Central memory CD8-positive, alpha-beta T cell (primary cell): Measurements from ENCODE around the gene EPPIN.
"Not testable (repeated sequence)": the region's sequence is repeated elsewhere in the genome, so short reads cannot be mapped to it uniquely, and the experiment has no call there.

ENCODE experiments used
- ATAC-seq: fragments of 150-1000 bp; cut with Tn5 transposase; replicated peaks from 2 replicates; pipeline ENCODE4 v1.10.0; 2022; ENCODE audit warnings: mild to moderate bottlenecking, moderate FRiP score, moderate number of reproducible peaks; ENCODE audit not compliant: poor library complexity, severe bottlenecking; ENCODE audit errors: extremely low read depth
- DNase-seq, 2 donors: peaks; one replicate each; pipeline ENCODE4 v3.0.0; 2021; ENCODE audit warnings: low spot score in 2 of 2
- H3K27ac Mint-ChIP-seq: one replicate; pipeline ENCODE4 v1.8.0; 2022; ENCODE audit warnings: low read depth, mild to moderate bottlenecking, moderate library complexity, mixed read lengths
- H3K27me3 Mint-ChIP-seq: one replicate; pipeline ENCODE4 v1.8.0; 2022; ENCODE audit warnings: mixed read lengths
- H3K36me3 Mint-ChIP-seq: one replicate; pipeline ENCODE4 v1.8.0; 2022; ENCODE audit warnings: mild to moderate bottlenecking, moderate library complexity, mixed read lengths; ENCODE audit not compliant: insufficient read depth
- H3K4me1 Mint-ChIP-seq: one replicate; pipeline ENCODE4 v1.8.0; 2022; ENCODE audit warnings: mixed read lengths
- H3K4me3 Mint-ChIP-seq: one replicate; pipeline ENCODE4 v1.8.0; 2022; ENCODE audit warnings: mild to moderate bottlenecking, moderate library complexity, mixed read lengths
- H3K9me3 Mint-ChIP-seq: one replicate; pipeline ENCODE4 v1.8.0; 2022; ENCODE audit warnings: mixed read lengths

EPPIN gene

DNA sequence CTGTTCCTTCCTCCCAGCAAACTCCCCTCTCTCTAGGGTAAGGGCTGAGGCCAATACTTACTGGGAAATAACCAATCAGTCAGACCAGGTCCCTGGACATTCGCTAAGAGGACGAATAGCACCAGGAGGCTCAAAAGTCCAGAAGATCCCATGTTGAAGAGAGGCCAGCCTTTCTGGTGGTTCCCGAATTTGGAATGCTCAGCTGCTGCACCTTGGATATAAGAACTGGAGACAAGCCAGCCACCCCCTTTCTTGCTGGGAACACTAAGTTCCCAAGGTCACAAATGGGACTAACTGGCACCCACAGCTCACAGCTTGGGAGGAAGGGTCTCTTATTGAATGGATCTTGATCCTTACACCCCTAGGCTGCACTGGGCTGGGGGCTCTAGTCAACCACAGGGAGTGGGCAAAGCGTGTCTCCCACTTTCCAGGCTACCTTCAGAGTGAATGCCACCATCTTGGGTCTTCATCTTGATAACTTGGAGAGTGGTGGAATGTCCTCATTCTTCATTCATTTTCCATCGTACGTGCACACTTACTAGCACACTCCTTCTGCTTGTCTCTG lies at the start of gene EPPIN:
EPPIN (minus strand) TSS at position 196 of the 565 bp plus-strand sequence; CDS start at position 152, 44 bp downstream.
- Mint-ChIP-seq H3K27ac (no peak within 1 kb of the TSS), H3K9me3 (no peaks in the 10 kb centered on the region), H3K4me1 (no peaks in the 10 kb centered on the region), H3K27me3 (peaks cover 54% of the 10 kb centered on the region), H3K36me3 (no peaks in the 10 kb centered on the region), H3K4me3 (no peak within 1 kb of the TSS)
- DNase-seq (no peak), ATAC-seq (no peak)

DNA sequence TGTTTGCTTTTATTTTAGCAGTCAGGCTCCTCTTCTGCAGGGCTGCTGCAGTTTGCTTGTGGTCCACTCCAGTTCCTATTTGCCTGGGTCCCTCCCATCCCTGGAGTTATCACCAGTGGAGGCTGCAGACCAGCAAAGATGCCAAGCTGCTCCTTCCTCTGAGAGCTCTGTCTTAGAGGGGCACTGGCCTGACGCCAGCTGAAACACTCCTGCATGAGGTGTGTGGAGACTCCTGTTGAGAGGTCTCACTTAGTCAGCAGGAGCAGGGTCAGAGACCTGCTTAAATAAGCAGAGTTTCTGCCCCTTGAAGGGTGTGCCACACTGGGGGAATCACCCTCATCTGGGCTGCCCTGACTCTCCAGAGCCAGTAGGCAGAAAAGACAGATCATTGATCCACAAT lies 48.0 kb upstream of the EPPIN start:
- H3K36me3 Mint-ChIP-seq: no peaks in the 10 kb centered on the region
- ATAC-seq (no peak), DNase-seq (no peak)
- peaks cover 62% of the 10 kb centered on the region for H3K27me3 Mint-ChIP-seq
- no peak overlapping the region for H3K27ac Mint-ChIP-seq
- H3K9me3 Mint-ChIP-seq: no peaks in the 10 kb centered on the region
- no peaks in the 10 kb centered on the region for H3K4me1 Mint-ChIP-seq
- H3K4me3 Mint-ChIP-seq: no peak overlapping the region

DNA sequence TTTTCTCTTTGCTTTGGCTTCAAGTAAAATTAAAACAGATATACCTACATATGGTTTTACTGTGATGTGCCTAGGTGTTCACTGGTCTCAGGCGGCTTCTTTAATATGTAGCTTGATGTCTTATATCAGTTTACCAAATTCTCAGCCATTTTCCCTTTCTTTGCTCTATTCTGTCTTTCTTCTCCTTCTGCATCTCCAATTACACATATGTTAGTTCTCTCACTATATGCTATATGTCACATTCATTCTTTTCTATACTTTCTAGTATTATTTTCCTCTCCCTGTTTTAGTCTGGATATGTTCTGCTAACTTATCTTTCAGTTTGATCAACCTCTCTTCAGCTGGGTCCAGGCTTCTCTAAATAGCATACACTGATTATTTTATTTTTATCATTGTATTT lies 46.3 kb upstream of the EPPIN start:
- no peaks in the 10 kb centered on the region for H3K9me3 Mint-ChIP-seq
- ATAC-seq (no peak), DNase-seq (no peak)
- H3K4me3 Mint-ChIP-seq: no peak overlapping the region
- H3K36me3 Mint-ChIP-seq: no peaks in the 10 kb centered on the region
- peaks cover 53% of the 10 kb centered on the region for H3K27me3 Mint-ChIP-seq
- no peak overlapping the region for H3K27ac Mint-ChIP-seq
- H3K4me1 Mint-ChIP-seq: no peaks in the 10 kb centered on the region

DNA sequence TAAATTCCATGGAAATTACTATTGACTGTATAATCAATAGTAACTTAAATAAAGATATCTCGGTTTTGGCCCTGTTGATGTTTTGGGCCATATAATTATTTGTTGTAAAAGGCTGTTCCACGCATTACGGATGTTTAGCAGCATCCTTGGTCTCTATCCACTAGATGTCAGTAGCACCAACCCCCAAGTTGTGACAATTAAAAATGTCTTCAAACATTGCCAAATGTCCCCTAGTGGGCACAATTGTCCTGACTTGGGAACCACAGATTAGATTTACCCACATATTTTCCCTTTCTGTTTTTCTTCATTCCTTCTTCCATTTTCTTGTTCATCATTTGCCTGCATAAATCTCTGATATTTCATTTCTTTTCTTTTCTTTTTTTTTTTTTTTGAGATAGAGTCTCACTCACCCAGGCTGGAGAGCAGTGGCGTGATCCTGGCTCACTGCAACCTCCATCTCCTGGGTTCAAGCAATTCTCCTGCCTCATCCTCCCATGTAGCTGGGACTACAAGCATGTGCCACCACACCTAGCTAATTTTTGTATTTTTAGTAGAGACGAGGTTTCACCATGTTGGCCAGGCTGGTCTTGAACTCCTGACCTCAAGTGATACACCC lies 45.5 kb upstream of the EPPIN start:
- H3K27ac Mint-ChIP-seq: no peak overlapping the region
- DNase-seq: no peak
- peaks cover 45% of the 10 kb centered on the region for H3K27me3 Mint-ChIP-seq
- no peaks in the 10 kb centered on the region for H3K9me3 Mint-ChIP-seq
- no peak overlapping the region for H3K4me3 Mint-ChIP-seq
- no peaks in the 10 kb centered on the region for H3K4me1 Mint-ChIP-seq
- no peaks in the 10 kb centered on the region for H3K36me3 Mint-ChIP-seq
- ATAC-seq: no peak

DNA sequence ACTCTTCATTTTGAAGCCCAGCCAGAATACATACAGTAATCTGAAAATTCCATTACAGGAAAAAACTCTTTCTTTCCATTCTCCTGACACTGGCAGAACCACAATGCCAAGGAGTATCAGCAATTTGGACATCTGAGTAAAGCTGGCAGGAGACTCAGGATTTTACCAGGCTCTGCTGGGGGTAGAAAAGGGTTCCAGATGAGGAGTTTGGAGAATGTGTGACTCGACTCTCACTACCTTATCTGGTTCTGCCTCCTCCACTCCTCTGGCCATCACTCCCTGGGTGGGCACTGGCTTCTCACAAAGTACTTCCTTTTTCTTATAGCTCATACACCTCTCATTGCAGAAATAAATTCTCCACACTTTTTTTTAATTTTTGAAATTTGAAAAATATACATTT lies 42.5 kb upstream of the EPPIN start:
- DNase-seq: no peak
- no peak for ATAC-seq
- Mint-ChIP-seq H3K4me3 (no peak overlapping the region), H3K27me3 (peaks cover 33% of the 10 kb centered on the region), H3K4me1 (no peaks in the 10 kb centered on the region), H3K27ac (no peak overlapping the region), H3K9me3 (no peaks in the 10 kb centered on the region), H3K36me3 (no peaks in the 10 kb centered on the region)

DNA sequence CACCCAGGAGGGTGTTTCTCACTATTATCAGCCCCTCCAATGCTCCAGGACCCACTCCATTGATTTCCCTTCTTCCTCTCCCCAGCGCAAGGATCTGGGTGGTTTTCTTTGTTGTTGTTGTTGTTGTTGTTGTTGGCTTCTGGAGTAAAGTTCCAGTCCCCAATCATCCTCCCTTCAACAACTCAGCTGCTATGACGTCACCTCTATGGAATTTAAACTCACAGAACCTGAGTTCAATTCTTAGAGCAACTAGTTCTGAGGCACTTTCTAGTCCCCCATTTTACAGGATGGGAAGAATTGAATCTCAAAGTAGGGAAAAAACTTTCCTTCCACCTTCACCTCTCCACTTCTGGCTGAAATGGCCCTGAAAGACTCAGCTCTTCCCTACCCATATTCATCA lies 41.6 kb upstream of the EPPIN start:
- H3K36me3 Mint-ChIP-seq: no peaks in the 10 kb centered on the region
- ATAC-seq (no peak), DNase-seq (no peak)
- peaks cover 23% of the 10 kb centered on the region for H3K27me3 Mint-ChIP-seq
- no peaks in the 10 kb centered on the region for H3K9me3 Mint-ChIP-seq
- H3K27ac Mint-ChIP-seq: no peak overlapping the region
- H3K4me3 Mint-ChIP-seq: no peak overlapping the region
- H3K4me1 Mint-ChIP-seq: no peaks in the 10 kb centered on the region

DNA sequence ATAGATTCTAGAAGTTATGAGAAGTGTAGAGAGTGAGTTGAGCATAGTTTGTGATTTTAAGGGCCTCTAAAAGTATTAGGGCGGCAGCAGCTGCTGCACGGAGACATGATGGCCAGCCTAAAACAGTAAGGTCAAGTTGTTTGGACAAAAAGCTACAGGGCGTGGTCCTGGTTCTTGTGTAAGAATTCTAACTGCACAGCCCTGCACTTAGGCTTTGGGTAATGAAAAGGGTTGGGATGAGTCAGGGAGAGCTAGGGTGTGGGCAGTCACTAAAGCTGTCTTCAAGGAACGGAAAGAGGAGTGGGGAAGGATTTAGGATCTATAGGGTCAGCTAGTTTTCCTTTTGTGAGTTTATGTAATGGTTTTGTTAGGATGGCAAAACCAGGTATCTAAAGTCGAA lies 38.8 kb upstream of the EPPIN start:
- not testable (repeated sequence) for H3K4me1 Mint-ChIP-seq, H3K27ac Mint-ChIP-seq, H3K9me3 Mint-ChIP-seq, H3K36me3 Mint-ChIP-seq, H3K27me3 Mint-ChIP-seq, ATAC-seq, H3K4me3 Mint-ChIP-seq, DNase-seq

DNA sequence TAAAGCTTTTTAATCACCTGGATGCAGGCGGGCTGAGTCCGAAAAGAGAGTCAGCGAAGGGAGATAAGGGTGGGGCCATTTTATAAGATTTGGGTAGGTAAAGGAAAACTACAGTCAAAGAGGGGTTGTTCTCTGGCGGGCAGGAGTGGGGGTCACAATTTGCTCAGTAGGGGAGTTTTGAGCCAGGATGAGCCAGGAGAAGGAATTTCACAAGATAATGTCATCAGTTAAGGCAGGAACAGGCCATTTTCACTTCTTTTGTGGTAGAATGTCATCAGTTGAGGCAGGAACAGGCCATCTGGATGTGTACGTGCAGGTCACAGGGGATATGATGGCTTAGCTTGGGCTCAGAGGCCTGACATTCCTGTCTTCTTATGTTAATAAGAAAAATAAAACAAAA lies 37.1 kb upstream of the EPPIN start:
- H3K36me3 Mint-ChIP-seq, H3K27ac Mint-ChIP-seq, DNase-seq, ATAC-seq, H3K9me3 Mint-ChIP-seq, H3K4me3 Mint-ChIP-seq, H3K4me1 Mint-ChIP-seq: not testable (repeated sequence)
- peaks cover 27% of the 10 kb centered on the region for H3K27me3 Mint-ChIP-seq

DNA sequence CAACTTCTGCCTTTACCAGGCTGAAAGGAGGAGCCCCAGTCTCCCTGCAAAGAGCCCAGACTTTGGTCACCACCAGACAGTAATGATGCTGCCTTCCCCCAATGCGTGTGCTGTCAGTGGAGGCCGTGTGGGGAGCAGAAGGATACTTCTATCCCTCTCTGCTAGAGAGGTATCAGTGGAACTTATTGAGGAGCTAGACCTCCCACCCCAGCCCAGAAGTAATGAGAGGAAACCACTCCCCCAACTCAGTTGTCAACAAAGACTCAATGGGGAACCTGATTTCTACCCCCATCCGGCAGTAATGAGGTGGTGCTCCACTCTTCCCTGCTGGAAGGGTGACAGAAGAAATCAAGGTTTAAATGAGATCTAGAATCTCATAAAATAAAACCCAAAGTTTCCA lies 36.3 kb upstream of the EPPIN start:
- Mint-ChIP-seq H3K4me1 (no peaks in the 10 kb centered on the region), H3K4me3 (no peak overlapping the region), H3K9me3 (no peaks in the 10 kb centered on the region), H3K27me3 (peaks cover 34% of the 10 kb centered on the region), H3K36me3 (no peaks in the 10 kb centered on the region), H3K27ac (no peak overlapping the region)
- no peak for DNase-seq
- no peak for ATAC-seq

DNA sequence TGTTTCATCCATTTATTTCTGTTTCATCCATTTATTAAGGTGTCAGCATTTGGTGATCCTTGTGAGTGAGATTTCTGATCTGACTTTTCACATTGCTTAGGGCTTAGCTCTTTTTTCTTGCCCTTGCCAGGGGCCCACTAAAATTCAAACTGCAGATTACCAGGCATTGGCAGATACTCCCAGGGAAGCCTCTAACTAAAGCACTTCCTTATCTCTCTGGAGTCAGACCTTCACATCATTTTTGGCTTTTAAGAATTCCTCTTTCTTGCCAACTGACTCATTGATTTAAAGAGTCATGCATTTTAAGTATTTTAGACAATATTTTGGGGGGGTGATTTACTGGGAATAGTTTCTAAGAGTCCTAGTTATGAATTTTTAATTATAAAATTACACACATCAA lies 34.5 kb upstream of the EPPIN start:
- no peak for ATAC-seq
- no peak for DNase-seq
- H3K4me3 Mint-ChIP-seq: no peak overlapping the region
- H3K36me3 Mint-ChIP-seq: no peaks in the 10 kb centered on the region
- H3K27ac Mint-ChIP-seq: no peak overlapping the region
- no peaks in the 10 kb centered on the region for H3K9me3 Mint-ChIP-seq
- peaks cover 34% of the 10 kb centered on the region for H3K27me3 Mint-ChIP-seq
- no peaks in the 10 kb centered on the region for H3K4me1 Mint-ChIP-seq

DNA sequence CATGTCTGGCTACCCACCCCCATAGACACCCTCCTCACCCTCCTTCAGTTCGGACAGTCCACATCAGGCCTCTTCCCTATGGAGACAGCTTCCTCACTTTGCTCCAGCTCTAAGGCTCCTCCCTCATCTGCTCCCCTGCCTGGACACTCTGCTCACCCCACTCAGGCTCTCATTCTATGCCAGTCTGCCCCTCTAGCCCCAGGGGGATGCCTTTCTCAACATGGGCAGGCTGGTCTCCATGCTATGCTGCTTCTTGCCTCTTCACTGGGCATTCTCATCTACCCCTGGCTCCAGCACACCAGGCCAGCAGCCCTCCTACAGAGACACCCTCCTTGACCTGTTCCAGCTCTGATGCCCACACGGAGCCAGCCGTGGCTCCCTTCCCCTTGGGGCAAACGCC lies 32.0 kb upstream of the EPPIN start, which contains the start of gene WFDC8:
WFDC8 (minus strand) TSS at position 101 of the 400 bp plus-strand sequence; CDS start at position 64, 37 bp downstream.
- DNase-seq (no peak), ATAC-seq (no peak)
- H3K27ac Mint-ChIP-seq: no peak within 1 kb of the TSS
- no peaks in the 10 kb centered on the region for H3K36me3 Mint-ChIP-seq
- peaks cover 36% of the 10 kb centered on the region for H3K27me3 Mint-ChIP-seq
- no peaks in the 10 kb centered on the region for H3K4me1 Mint-ChIP-seq
- no peak within 1 kb of the TSS for H3K4me3 Mint-ChIP-seq
- H3K9me3 Mint-ChIP-seq: no peaks in the 10 kb centered on the region

DNA sequence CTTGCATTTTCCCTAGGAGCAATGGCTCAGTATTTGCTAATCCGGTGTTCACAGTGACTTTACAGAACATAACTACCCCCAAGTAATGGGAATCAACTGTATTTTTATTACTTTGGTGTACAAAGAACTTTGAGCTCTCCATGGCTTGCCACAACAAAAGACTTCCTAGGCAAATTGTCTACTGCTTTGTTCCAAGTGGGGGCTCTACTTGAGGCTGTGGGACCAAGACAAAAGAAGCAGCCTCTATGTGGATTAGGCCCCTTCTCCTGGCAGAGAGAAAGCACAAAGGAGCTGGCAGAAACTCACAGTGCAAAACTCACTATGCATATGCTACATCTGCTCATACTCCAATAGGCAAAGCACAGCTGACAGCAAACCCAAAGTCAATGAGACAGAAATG lies 31.0 kb upstream of the EPPIN start:
- Mint-ChIP-seq H3K27me3 (peaks cover 46% of the 10 kb centered on the region), H3K27ac (no peak overlapping the region), H3K4me1 (no peaks in the 10 kb centered on the region), H3K9me3 (no peaks in the 10 kb centered on the region), H3K36me3 (no peaks in the 10 kb centered on the region), H3K4me3 (no peak overlapping the region)
- no peak for ATAC-seq
- no peak for DNase-seq

DNA sequence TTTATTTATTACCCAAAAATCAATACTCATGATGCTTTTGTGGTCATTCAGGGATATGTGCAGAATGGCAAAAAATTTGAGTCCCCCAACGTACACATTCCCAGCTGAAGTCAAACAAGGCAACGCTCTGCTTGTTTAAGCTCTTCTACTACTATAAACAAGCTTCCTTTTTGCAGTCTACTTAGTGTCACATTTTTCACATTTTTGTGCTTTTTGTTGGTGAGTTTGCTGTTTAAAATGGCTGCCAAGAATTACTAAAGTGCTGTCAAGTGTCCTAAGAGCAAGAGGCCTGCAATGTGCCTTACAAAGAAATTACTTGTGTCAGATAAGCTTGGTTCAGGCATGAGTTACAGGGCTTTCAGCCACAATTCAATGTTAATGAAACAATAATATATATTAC lies 29.8 kb upstream of the EPPIN start:
- H3K4me1 Mint-ChIP-seq: no peaks in the 10 kb centered on the region
- no peak for ATAC-seq
- H3K27me3 Mint-ChIP-seq: peaks cover 51% of the 10 kb centered on the region
- H3K9me3 Mint-ChIP-seq: no peaks in the 10 kb centered on the region
- H3K36me3 Mint-ChIP-seq: no peaks in the 10 kb centered on the region
- no peak overlapping the region for H3K27ac Mint-ChIP-seq
- no peak overlapping the region for H3K4me3 Mint-ChIP-seq
- DNase-seq: no peak
